HG03196 (cell line): ENCODE data around the gene PTPRN2.
"Not testable (repeated sequence)": the region's sequence is repeated elsewhere in the genome, so short reads cannot be mapped to it uniquely, and the experiment has no call there.

ENCODE experiments used
- ATAC-seq: cut with Tn5 transposase; IDR thresholded peaks from one replicate; pipeline ENCODE4 v1.9.1; 2021; ENCODE audit not compliant: unreplicated experiment

Gene PTPRN2

DNA sequence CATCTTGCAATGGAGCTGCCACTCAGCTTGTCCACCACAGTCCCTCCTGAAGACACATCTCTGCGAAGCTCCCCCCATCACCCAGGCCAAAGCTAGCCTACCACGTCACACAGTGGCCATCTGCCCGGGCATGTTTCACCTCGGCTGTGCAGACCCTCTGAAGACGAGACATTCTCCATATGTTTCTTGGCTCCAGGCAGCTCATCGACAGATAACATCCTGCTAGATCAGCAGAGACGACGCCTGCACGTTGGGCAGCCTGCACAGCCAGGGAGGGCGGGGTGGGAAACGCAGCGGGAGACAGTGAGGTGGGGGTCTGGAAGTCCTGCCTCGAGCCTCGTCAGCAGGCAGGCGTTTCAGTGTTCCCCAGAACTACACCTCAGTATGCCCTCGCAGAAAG, 53.0 kb downstream of the PTPRN2 start:
- ATAC-seq: no peak

DNA sequence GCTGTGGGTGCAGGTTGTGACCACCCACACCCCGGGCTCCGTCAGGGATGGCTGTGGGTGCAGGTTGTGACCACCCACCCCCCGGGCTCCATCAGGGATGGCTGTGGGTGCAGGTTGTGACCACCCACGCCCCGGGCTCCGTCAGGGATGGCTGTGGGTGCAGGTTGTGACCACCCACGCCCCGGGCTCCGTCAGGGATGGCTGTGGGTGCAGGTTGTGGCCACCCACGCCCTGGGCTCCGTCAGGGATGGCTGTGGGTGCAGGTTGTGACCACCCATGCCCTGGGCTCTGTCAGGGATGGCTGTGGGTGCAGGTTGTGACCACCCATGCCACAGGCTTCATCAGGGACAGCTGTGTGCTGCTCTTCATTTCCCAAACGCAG, 53.5 kb downstream of the PTPRN2 start:
- not testable (repeated sequence) for ATAC-seq

DNA sequence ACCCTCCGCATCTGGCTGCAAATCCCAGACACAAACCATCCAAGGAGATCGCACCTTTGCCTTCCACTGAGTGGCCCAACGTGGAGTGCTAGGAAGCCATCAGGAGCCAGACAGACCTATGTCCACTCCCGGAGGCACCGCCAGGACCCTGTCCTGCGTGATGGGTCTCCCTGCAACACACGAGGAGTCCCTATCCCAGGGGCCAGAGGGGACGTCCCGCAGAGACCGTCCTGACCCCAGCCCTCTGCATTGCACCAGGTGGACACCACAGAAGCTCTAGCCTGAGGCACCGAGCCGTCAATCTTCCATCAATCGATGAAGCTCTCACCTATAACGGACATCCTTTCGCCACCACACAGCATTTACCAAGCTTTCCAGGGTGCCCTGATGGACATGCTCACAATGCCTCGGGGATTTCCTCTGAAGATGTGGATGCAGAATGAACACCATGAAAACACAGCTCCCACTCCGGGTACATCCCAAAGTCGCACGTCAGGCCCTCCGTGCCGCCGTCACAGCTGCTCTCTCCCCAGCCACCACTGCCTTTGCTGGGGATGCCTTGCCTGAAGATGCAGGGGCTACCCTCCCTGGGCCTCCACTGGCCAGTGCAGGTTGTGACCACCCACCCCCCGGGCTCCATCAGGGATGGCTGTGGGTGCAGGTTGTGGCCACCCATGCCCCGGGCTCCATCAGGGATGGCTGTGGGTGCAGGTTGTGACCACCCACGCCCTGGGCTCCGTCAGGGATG, 54.1 kb downstream of the PTPRN2 start:
- no peak for ATAC-seq

DNA sequence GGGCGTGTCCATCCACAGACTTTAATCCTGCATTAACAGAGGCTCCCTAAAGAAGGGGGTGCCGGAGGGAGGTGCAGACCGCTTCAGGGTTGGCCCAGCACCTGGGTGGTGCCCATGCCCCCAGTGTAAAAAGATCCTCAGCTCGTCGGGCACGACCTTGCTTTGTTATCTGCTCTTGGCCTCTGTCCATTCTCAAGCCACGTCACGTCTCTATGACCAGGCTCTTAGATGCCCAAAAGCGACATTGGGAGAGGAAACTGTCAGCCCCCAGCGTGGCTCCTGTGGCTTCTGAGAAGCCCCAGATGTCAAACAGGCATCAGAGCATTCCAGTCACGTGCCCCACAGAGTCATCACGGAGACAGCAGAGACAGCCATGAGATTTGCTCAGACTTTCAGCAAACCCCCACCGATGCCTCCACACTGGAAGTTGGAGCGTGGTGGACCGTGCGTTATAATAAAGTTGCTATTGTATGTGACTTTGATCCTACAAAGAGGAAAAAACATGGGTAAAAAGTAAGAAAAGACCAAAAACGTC, 55.5 kb downstream of the PTPRN2 start:
- no peak for ATAC-seq

DNA sequence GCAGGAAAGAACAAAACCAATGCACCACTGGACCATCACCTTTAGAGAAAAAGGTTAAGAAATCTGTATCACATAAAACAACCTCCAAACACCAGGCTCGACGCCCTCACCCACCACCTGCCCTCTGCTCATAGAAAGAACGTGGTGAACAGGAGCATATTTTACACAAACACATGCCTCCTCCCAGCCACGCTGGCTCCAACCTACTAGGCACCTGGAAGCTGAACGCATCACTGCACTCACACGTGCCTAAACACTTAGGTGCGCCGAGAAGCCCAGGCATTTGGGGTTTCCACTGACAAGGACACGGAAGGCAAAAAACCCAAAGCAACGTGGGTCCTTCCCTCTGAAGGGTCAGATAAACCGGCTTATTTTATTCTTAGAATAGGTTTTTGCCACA, 56.0 kb downstream of the PTPRN2 start:
- no peak for ATAC-seq

DNA sequence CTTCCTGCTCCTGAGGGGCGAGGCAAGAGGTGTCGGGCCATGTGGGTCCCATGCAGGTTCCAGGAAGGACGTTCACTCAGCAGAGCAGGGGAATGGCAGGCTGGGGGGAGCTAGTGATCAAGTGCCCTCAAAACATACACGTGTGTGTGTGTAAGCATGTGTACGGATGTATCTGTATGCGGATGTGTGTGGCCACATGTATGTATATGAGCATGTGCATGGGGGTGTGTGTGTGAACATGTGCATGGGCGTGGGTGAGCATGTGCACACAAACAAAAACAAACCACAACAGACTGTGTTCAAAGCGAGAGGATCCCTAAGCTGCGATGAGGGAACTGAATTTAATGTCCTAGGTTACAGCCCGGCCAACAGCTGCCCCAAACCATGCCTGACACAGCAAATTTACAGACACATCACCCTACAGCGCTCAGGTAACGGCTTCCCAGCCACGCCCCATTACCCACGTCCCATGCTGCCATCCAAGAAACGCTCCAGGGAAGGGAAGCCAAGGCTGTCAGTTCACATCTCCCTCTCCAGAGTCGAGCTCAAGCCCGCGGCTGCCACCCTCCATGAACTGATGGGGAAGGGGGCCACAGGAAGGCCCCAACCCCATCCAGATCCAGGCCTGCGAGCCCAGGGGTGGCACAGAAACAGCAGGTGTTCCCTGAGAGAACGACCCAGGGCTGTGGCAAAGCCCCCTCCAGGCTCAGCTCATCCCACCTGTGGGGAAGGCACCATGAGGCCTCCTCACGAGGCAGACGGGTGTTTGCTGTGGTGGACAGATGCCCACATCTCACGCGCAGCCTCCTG, 56.6 kb downstream of the PTPRN2 start:
- no peak for ATAC-seq

DNA sequence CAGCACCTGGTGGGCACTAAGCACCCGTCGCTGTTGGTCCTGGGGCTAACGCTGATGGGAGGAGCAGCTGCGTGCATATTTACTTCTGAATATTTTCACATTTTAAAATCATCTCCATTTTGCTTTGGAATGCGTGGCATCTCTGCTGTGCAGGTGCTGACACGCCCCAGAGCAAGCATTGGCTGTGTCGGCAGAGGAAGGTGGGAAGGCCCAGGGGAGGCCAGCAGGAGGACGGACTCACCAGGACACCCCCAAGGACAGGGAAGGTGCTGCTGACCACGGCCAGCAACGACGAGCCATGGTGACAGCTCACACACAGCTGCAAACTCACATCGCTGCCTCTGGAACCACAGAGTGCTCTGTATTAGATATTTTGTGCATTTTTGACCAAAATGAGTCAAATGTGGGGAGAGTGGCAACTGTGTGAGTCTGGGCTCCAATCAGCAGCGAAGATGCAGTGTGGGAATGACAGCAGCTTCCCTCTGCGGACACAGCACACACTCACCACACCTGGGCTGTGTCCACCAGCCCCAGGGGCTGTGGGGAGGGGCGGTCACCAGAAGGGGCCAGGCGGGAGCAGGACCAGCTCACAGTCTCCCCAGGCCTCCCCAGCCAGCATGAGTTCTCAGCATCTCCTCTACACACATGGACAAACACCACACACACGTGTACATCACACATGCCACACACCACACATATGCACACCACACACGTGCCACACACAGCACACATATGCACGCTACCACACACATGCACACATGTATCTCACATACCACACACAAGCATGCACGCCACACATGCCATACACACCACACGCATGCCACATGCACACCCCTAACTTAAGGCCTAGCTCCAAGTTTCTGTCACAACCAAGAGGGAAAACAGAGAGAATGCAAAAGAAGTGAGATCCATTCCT, 58.2 kb downstream of the PTPRN2 start:
- no peak for ATAC-seq

DNA sequence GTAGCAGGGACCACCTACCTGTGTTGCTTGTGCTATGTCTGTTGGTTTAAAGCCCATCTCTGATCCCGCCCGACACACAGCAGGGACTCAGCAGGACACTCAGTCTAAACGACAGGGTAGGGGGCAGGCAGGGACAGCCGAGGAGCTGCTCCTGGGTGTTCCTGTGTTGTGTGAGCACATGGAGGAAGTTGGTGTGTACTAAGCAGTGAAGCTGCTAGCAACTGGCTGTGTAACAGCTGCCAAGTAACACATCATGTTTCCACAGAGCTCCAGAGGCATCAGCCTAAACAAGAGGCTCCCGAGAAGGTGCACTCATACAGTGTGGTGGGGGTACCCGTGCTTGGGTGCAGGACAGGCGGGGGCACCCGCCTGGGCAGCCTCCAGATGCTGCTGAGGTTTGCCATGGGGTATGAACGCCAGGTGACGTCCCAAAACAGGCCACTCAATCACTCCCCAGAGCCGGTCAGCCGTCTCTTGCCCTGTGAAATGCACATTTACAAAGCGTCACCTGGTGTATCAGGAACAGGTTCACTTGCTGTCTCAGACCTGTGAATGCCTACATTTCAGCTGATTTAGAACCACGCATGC, 59.6 kb downstream of the PTPRN2 start:
- no peak for ATAC-seq

DNA sequence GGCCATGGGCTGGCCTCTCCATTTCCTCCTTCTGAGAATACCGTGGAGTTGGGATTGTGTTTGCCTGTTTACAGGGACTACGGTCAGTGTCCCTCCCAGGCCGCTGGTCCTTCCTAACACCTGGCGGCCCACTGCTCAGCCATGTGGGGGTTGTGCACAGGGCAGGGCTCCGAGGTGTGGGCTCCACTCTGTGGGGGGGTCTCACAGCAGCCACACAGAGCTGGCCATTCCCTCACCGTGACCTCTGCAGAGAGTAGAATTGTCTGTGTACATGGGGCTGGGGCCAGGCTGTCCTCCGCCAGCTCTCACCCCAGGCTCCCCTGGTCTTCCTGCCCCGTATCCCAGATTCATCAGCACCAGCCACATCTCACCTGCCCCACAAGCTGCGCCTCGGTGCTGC, 60.1 kb downstream of the PTPRN2 start:
- no peak for ATAC-seq

DNA sequence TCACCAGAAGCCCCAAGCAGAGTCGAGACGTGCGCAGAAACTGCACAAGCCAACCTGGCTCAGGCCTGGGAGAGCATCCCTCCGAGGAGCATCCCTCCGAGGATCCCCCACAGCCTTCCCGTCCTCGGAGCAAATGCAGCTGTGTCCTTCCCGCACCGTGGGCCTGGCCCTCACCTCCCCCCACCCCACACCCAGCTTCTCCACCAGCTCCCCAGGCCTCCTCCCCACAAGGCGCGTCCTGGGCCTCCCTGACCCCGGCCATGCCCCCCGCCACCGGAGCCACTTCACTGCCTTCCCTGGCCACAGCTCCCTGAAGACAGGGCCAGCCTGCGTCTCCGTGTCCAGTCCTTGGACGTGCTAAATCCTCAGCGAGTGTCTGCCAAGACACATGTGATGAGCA, 60.6 kb downstream of the PTPRN2 start:
- ATAC-seq: no peak

DNA sequence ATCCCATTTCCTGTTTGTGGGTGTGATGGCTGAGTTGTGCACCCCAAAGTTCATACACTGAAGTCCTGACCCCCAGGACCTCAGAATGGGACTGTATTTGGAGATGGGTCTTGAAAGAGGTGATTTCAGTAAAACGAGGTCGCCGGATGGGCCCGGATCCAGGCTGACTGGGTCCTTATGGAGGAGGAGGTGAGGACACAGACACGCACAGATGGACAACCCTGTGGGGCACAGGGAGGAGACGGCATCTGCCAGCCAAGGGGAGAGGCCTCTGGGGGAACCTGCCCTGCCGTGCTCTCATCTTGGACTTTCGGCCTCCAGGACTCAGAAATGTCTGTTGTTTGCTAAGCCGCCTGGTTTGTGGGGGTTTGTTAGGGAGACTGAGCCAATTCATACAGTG, 61.1 kb downstream of the PTPRN2 start:
- no peak for ATAC-seq

DNA sequence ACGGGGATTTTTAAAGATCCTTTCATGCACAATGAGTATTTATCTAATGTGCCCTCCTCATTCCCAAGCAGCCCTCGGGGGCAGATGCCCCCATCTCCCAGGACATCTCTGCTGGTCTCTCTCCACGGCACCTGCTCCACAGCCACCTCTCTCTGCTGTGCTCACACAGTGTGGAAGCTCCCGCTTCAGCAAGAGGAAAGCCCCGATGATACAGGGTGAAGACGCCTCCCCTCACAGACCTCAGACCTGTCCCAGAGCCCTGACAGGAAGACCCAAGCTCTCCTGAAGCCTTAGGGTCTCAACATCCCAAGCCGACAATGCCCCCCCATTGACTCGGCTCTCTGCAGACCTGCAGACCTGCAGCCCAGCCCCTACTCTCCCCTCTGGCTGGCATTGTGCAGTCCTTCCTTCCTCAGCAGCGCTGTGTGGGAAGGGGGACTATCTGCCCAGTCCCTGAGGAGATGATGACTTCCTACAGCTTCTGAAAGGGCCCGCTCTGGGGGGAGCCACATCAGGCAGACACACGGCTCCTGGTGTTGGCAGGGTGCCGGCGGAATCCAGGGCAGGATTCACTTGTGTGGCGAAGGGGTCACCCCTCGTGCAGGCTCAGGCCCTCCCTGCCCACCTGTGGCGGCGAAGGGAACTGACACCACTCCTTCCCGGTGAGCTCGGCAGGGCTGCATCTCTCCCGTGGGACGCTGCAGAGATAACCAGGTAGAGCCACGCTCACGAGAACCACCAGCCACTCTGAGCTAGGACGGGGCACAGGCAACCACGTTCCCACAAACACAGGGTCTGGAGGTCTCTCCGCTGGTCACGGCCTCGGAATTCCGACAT, 61.8 kb downstream of the PTPRN2 start:
- no peak for ATAC-seq

DNA sequence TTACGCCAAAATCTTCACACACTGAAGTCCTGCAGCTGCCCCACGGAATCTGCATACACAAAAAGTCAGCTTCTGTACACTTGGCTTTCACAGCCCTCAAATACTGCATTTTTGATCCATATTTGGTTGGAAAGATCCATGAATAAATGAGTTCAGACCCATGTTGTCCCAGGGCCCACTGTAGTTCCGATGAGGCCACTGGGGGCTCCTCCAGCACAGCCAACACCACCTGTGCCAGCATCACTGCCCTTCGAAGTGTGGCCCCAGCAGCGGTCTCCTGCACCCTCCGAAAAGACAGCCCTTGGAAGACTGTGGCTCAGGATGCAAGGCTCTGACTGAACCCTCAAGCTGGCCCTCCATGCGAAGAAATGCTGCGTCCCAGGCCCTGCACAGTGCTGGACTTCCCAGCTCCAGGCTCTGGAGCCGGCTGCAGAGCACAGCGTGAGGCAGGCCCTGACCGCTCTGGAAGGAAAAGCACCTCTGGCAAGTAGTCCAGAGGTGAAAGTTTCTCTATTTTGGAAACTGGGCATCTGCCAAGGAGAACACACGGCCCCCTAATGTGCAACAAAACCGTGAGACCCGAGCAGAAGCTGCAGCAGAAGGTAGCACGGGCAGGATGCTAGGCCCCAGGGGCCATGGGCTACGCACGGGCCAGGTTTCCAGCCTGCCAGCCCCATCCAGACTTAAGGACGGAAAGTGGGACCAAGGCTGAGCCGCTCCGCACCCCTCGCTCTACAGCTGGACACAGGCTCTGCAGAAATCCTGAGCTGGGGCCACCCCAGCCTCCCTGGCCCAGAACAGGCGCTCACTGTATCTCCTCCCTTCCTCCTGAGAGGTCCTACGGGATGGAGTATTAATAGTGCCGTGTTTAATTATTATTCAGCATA, 62.6 kb downstream of the PTPRN2 start:
- ATAC-seq: no peak

DNA sequence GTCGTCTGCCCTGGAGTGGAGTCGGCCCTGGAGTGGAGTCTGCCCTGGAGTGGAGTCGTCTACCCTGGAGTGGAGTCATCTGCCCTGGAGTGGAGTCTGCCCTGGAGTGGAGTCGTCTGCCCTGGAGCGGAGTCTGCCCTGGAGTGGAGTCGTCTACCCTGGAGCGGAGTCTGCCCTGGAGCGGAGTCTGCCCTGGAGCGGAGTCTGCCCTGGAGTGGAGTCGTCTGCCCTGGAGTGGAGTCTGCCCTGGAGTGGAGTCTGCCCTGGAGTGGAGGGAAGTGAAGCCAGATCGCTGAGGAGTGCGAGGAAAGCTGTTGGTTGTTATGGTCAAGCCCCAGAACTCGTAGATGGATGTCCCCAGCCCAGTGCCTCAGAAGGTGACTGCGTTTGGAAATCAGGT, 63.3 kb downstream of the PTPRN2 start:
- ATAC-seq: not testable (repeated sequence)

DNA sequence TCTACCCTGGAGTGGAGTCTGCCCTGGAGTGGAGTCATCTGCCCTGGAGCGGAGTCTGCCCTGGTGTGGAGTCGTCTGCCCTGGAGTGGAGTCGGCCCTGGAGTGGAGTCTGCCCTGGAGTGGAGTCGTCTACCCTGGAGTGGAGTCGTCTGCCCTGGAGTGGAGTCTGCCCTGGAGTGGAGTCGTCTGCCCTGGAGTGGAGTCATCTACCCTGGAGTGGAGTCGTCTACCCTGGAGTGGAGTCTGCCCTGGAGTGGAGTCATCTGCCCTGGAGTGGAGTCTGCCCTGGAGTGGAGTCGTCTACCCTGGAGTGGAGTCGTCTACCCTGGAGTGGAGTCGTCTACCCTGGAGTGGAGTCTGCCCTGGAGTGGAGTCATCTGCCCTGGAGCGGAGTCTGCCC, 63.7 kb downstream of the PTPRN2 start:
- not testable (repeated sequence) for ATAC-seq

DNA sequence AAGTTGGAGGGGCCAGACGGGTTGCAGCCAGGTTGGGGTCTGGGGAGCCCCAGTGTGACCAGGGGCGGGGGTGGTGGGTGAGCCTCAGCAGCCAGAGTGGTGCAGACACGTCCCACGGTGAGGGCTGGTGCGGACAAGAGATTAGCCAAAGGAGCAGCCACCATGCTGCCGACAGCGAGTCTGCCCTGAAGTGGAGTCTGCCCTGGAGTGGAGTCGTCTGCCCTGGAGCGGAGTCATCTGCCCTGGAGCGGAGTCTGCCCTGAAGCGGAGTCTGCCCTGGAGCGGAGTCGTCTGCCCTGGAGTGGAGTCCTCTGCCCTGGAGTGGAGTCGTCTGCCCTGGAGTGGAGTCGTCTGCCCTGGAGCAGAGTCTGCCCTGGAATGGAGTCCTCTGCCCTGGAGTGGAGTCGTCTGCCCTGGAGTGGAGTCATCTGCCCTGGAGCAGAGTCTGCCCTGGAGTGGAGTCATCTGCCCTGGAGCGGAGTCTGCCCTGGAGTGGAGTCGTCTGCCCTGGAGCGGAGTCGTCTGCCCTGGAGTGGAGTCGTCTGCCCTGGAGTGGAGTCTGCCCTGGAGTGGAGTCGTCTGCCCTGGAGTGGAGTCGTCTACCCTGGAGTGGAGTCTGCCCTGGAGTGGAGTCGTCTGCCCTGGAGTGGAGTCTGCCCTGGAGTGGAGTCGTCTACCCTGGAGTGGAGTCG, 64.3 kb downstream of the PTPRN2 start:
- ATAC-seq: not testable (repeated sequence)

DNA sequence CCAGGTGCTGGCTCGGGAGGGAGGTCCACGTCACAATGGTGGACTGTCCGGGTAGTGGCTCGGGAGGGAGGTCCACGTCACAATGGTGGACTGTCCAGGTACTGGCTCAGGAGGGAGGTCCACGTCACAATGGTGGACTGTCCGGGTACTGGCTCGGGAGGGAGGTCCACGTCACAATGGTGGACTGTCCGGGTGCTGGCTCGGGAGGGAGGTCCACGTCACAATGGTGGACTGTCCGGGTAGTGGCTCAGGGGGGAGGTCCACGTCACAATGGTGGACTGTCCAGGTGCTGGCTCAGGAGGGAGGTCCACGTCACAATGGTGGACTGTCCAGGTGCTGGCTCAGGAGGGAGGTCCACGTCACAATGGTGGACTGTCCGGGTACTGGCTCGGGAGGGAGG, 65.8 kb downstream of the PTPRN2 start:
- ATAC-seq: not testable (repeated sequence)

DNA sequence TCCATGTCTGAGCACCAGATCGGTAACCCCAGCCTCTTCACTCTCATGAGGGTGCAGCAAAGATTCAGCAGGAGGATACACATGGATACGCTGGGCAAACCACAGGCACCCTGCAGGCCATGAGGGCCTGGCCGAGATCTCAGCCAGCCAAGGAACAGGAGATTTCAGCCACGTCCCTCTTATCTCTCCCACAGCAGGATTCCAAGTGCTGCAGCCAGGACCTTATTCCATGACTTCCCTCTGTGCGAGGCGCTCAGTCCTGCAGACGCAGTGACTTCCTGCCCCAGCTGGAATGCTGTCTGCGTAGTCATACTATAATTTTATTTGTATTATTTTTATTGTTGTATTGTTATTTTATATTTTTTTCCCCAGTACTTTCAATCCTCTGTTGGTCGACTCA, 66.8 kb downstream of the PTPRN2 start:
- no peak for ATAC-seq
